Ascending aorta (tissue), 2 donors: ENCODE measurements around the gene VPS37C. TPM values are rescaled to one million over a fixed set of nuclear protein-coding genes. Genes with fewer than 3 reads are reported as not detected.

Experiments used
- DNase-seq, 2 donors: peaks; one replicate each; pipeline ENCODE4 v3.0.0-alpha.2; 2019; ENCODE audit warnings: low spot score in 2 of 2
- H3K27ac ChIP-seq, 2 donors: fragments of 200-600 bp; sonication (generic); one replicate each; pipeline ENCODE4 v1.5.1; 2016 to 2017; ENCODE audit warnings: mild to moderate bottlenecking in 1 of 2
- H3K27me3 ChIP-seq: fragments of 200-600 bp; sonication (generic); one replicate; pipeline ENCODE4 v1.5.1; 2017
- H3K36me3 ChIP-seq, 2 donors: fragments of 200-600 bp; sonication (generic); one replicate each; pipeline ENCODE4 v1.5.1; 2016
- H3K4me1 ChIP-seq, 2 donors: fragments of 200-600 bp; sonication (generic); one replicate each; pipeline ENCODE4 v1.5.1; 2016 to 2017; ENCODE audit warnings: mild to moderate bottlenecking in 1 of 2
- H3K4me3 ChIP-seq, 2 donors: fragments of 200-600 bp; sonication (generic); one replicate each; pipeline ENCODE4 v1.5.1; 2016 to 2017; ENCODE audit warnings: mild to moderate bottlenecking in 1 of 2
- H3K9me3 ChIP-seq, 2 donors: fragments of 200-600 bp; sonication (generic); one replicate each; pipeline ENCODE4 v1.5.1; 2016
- CTCF ChIP-seq, 3 experiments: fragments of 200-600 bp in 2 of 3; fragments of 450-650 bp in 1 of 3; sonication (generic) in 2 of 3; IDR thresholded peaks; one replicate each; pipeline ENCODE4 v1.5.1; 2016 to 2019; ENCODE audit warnings: antibody characterized with exemption in 3 of 3, mild to moderate bottlenecking in 1 of 3, moderate library complexity in 1 of 3
- intact Hi-C: fragments of 100-400 bp; cut with DNase I; formaldehyde crosslinking; loops from one replicate; pipeline ENCODE4 v1.15.1; 2023
- total RNA-seq: library from RNA; depleted of rRNA; stranded (reverse); fragments of >200 nt; gene quantifications from one replicate; pipeline ENCODE4 v1.1.0, GENCODE V29; 2016

VPS37C gene
- total RNA-seq, 1 donor from 2014 or later: 25.8 TPM

DNA sequence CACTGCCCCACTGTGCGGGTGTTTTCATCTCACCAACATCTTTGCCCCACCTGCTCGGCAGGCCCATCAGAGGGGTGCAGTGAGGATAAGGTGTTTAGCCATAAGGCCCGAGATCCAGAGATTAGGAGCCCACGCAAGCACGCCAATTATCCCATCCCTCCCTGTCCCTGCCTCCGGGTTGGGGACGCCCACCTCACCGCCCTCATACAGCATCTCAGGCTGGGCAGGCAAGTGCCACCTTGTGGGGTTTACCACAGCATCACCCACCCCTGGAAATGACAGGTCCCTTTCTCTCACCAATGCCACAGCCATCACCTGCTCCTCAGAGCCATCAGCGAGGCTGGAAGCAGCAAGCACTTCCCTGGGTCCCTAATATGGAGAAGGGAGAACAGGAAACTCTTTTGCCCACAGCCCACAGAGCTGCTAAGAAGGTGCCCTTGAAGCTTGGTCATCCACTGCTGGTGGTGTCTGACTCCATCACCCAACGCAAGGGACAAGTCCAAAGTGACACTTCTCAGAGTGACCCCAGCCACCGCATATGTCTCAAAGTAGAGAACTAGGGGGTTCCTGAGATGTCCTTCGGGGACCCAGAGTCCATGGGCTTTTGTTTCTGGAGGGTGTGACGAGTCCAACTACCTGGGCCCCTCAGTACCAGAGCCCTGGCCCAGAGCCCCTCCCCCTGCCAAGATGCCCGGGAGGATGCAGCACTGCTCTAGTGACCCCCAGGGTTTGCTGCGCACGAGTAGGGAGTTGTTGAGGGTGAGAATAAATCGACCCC is 15.8 kb downstream of the VPS37C start:
- no peak for TF ChIP-seq CTCF (IDR thresholded peaks at IDR 0.05)
- intact Hi-C loops: no loop called here
- Histone ChIP-seq H3K36me3 (peaks cover 3 to 6% of the 10 kb centered on the region in 2 donors), H3K27me3 (no peaks in the 10 kb centered on the region), H3K27ac (no peak overlapping the region), H3K9me3 (no peaks in the 10 kb centered on the region), H3K4me1 (peaks cover 4 to 23% of the 10 kb centered on the region in 2 donors), H3K4me3 (no peak overlapping the region)
- no peak for DNase-seq

- H3K27ac ChIP-seq: no peak overlapping the region
- no peaks in the 10 kb centered on the region for H3K27me3 ChIP-seq
- H3K4me1 ChIP-seq: peaks cover 8 to 21% of the 10 kb centered on the region in 2 donors
- no peak for TF ChIP-seq CTCF (IDR thresholded peaks at IDR 0.05)
- no peak overlapping the region for H3K4me3 ChIP-seq
- H3K36me3 ChIP-seq: peaks cover 3 to 6% of the 10 kb centered on the region in 2 donors
- intact Hi-C loops: no loop called here
- H3K9me3 ChIP-seq: no peaks in the 10 kb centered on the region
- DNase-seq: no peak
Observed at GRCh38 chr11:61144511-61145179, 16.6 kb downstream of the VPS37C start.

- no peak for DNase-seq
- peaks cover 5 to 28% of the 10 kb centered on the region in 2 donors for H3K4me1 ChIP-seq
- H3K9me3 ChIP-seq: no peaks in the 10 kb centered on the region
- intact Hi-C loops: no loop called here
- H3K4me3 ChIP-seq: no peak overlapping the region
- H3K36me3 ChIP-seq: peaks cover 7 to 11% of the 10 kb centered on the region in 2 donors
- no peaks in the 10 kb centered on the region for H3K27me3 ChIP-seq
- no peak for TF ChIP-seq CTCF (IDR thresholded peaks at IDR 0.05)
- no peak overlapping the region for H3K27ac ChIP-seq
Observed at GRCh38 chr11:61142424-61142823, 18.8 kb downstream of the VPS37C start.

DNA sequence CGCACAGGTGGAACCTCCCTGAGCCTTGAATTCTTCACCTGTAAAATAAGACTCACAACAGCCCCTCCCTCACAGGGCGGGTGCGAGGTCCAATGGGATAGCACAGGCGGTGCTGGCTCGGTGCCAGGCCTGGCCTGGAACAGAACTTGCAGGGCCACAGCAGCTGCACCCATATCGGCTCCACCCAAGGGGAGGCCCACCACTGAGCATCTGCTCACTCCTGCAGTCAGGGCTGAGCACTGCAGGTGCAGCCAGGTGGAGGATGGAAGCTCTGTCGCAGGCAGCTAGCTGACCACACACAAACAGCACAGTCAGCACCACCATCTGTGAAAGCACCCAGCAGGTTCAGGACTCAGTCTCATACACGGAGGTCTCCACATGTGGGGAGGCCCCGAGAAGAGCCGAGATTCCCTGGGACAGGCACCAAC is 19.6 kb downstream of the VPS37C start:
- DNase-seq: no peak
- peaks cover 5 to 28% of the 10 kb centered on the region in 2 donors for H3K4me1 ChIP-seq
- no peak for TF ChIP-seq CTCF (IDR thresholded peaks at IDR 0.05)
- H3K27ac ChIP-seq: no peak overlapping the region
- peaks cover 14 to 15% of the 10 kb centered on the region in 2 donors for H3K36me3 ChIP-seq
- no peak overlapping the region for H3K4me3 ChIP-seq
- no peaks in the 10 kb centered on the region for H3K9me3 ChIP-seq
- H3K27me3 ChIP-seq: no peaks in the 10 kb centered on the region
- intact Hi-C loops: no loop called here

- intact Hi-C loops: no loop called here
- no peak for TF ChIP-seq CTCF (IDR thresholded peaks at IDR 0.05)
- Histone ChIP-seq H3K4me3 (no peak overlapping the region), H3K36me3 (peaks cover 11 to 13% of the 10 kb centered on the region in 2 donors), H3K27me3 (no peaks in the 10 kb centered on the region), H3K27ac (no peak overlapping the region), H3K4me1 (peaks cover 5 to 28% of the 10 kb centered on the region in 2 donors), H3K9me3 (no peaks in the 10 kb centered on the region)
- DNase-seq: no peak
Observed at GRCh38 chr11:61140416-61140815, 20.8 kb downstream of the VPS37C start.
